Muscle layer of colon (tissue), 2 donors: Measurements from ENCODE around the gene TMEM41B.

Source experiments
- H3K27ac ChIP-seq: one replicate; pipeline ENCODE4 v1.7.0; 2013; ENCODE audit warnings: low read depth, mild to moderate bottlenecking, low read length, moderate library complexity
- H3K27me3 ChIP-seq, 2 donors: one replicate each; pipeline ENCODE4 v1.7.0; 2013; ENCODE audit warnings: low read length in 2 of 2, mild to moderate bottlenecking in 2 of 2; ENCODE audit not compliant: insufficient read depth in 2 of 2, control insufficient read depth in 1 of 2
- H3K36me3 ChIP-seq: one replicate; pipeline ENCODE4 v1.7.0; 2013; ENCODE audit warnings: mild to moderate bottlenecking, low read length; ENCODE audit not compliant: insufficient read depth
- H3K4me1 ChIP-seq: one replicate; pipeline ENCODE4 v1.7.0; 2013; ENCODE audit warnings: mild to moderate bottlenecking, low read length; ENCODE audit not compliant: insufficient read depth
- H3K4me3 ChIP-seq, 2 donors: one replicate each; pipeline ENCODE4 v1.7.0; 2013; ENCODE audit warnings: low read length in 2 of 2, low read depth in 1 of 2, mild to moderate bottlenecking in 1 of 2, moderate library complexity in 1 of 2
- H3K9ac ChIP-seq: one replicate; pipeline ENCODE4 v1.7.0; 2013; ENCODE audit warnings: low read length
- H3K9me3 ChIP-seq: one replicate; pipeline ENCODE4 v1.7.0; 2013; ENCODE audit warnings: mild to moderate bottlenecking, low read length
- donor health status: abdominal sarcoma.
- donor health status: Adenocarcinoma of cecum.

TMEM41B gene

GRCh38 chr11:9301720-9302119 is 12.7 kb downstream of the TMEM41B start:
- no peaks in the 10 kb centered on the region for H3K4me1 ChIP-seq
- H3K36me3 ChIP-seq = no peaks in the 10 kb centered on the region
- no peaks in the 10 kb centered on the region for H3K9me3 ChIP-seq
- H3K9ac ChIP-seq = no peak overlapping the region
- no peak overlapping the region for H3K4me3 ChIP-seq
- no peak overlapping the region for H3K27ac ChIP-seq
- no peaks in the 10 kb centered on the region for H3K27me3 ChIP-seq

GRCh38 chr11:9293646-9294045 is 20.7 kb downstream of the TMEM41B start:
- no peaks in the 10 kb centered on the region for H3K27me3 ChIP-seq
- H3K9me3 ChIP-seq = no peaks in the 10 kb centered on the region
- no peak overlapping the region for H3K27ac ChIP-seq
- no peaks in the 10 kb centered on the region for H3K36me3 ChIP-seq
- H3K4me3 ChIP-seq = no peak overlapping the region
- H3K4me1 ChIP-seq = no peaks in the 10 kb centered on the region
- H3K9ac ChIP-seq = no peak overlapping the region

- Histone ChIP-seq H3K27ac (no peak overlapping the region), H3K4me1 (no peaks in the 10 kb centered on the region)
Measured at GRCh38 chr11:9285850-9286587, 28.4 kb downstream of the TMEM41B start.

DNA sequence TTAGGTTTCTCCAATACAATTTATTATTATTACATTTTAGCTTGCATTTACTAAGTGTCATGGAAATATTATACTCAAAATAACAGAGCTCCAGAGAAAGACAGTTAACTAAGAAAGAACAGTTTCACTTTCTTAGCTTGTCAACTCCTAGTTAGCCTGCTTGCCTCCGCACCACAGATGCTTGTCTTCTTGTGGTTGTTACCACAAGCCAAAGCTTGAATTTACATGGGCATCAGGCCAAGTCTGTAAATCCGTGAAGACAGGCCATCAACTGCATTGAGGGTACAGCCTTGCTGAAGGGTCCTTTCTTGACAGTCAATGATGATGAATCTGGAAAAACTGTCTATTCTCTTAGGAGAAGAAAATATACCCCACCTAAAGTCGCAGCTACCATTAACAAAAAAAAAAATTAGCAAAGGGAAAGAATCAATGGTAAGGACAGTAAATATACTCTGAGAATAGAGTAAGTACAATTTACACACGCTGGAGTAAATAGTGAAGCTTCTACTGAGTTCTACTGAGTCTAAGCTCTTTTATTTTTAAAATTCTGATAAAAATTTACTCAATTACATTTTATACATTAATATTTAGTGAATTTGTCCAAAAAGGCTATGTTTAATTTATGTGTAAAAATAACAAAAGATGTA is 33.6 kb downstream of the TMEM41B start:
- H3K9ac ChIP-seq = no peak overlapping the region
- no peaks in the 10 kb centered on the region for H3K36me3 ChIP-seq
- H3K27me3 ChIP-seq = no peaks in the 10 kb centered on the region
- no peaks in the 10 kb centered on the region for H3K9me3 ChIP-seq
- H3K4me1 ChIP-seq = no peaks in the 10 kb centered on the region
- H3K27ac ChIP-seq = no peak overlapping the region
- H3K4me3 ChIP-seq = no peak overlapping the region

More at GRCh38 chr11:9285850-9286587, 28.4 kb downstream of the TMEM41B start:
- Histone ChIP-seq H3K27me3 (no peaks in the 10 kb centered on the region), H3K36me3 (peaks cover 7% of the 10 kb centered on the region), H3K4me3 (no peak overlapping the region), H3K9me3 (no peaks in the 10 kb centered on the region), H3K9ac (no peak overlapping the region)

- no peak overlapping the region for H3K9ac ChIP-seq
- H3K27me3 ChIP-seq = no peaks in the 10 kb centered on the region
- H3K27ac ChIP-seq = no peak overlapping the region
- no peaks in the 10 kb centered on the region for H3K9me3 ChIP-seq
- H3K4me3 ChIP-seq = no peak overlapping the region
- no peaks in the 10 kb centered on the region for H3K36me3 ChIP-seq
- peaks cover 5% of the 10 kb centered on the region for H3K4me1 ChIP-seq
Measured at GRCh38 chr11:9277176-9277575, 37.2 kb downstream of the TMEM41B start.

- no peaks in the 10 kb centered on the region for H3K9me3 ChIP-seq
- H3K27ac ChIP-seq = no peak overlapping the region
- H3K4me3 ChIP-seq = no peak overlapping the region
- H3K4me1 ChIP-seq = peaks cover 5% of the 10 kb centered on the region
- no peaks in the 10 kb centered on the region for H3K36me3 ChIP-seq
- H3K9ac ChIP-seq = no peak overlapping the region
- no peaks in the 10 kb centered on the region for H3K27me3 ChIP-seq
Measured at GRCh38 chr11:9276571-9276970, 37.8 kb downstream of the TMEM41B start.

GRCh38 chr11:9274499-9275258 is 39.7 kb downstream of the TMEM41B start:
- no peak overlapping the region for H3K4me3 ChIP-seq
- no peaks in the 10 kb centered on the region for H3K27me3 ChIP-seq
- no peaks in the 10 kb centered on the region for H3K36me3 ChIP-seq
- no peak overlapping the region for H3K27ac ChIP-seq
- H3K9ac ChIP-seq = no peak overlapping the region
- H3K4me1 ChIP-seq = peaks cover 5% of the 10 kb centered on the region
- H3K9me3 ChIP-seq = no peaks in the 10 kb centered on the region

GRCh38 chr11:9273376-9274336 is 40.7 kb downstream of the TMEM41B start:
- H3K4me3 ChIP-seq = no peak overlapping the region
- H3K9ac ChIP-seq = no peak overlapping the region
- H3K36me3 ChIP-seq = no peaks in the 10 kb centered on the region
- H3K27me3 ChIP-seq = no peaks in the 10 kb centered on the region
- H3K4me1 ChIP-seq = peaks cover 5% of the 10 kb centered on the region
- H3K9me3 ChIP-seq = no peaks in the 10 kb centered on the region
- no peak overlapping the region for H3K27ac ChIP-seq

DNA sequence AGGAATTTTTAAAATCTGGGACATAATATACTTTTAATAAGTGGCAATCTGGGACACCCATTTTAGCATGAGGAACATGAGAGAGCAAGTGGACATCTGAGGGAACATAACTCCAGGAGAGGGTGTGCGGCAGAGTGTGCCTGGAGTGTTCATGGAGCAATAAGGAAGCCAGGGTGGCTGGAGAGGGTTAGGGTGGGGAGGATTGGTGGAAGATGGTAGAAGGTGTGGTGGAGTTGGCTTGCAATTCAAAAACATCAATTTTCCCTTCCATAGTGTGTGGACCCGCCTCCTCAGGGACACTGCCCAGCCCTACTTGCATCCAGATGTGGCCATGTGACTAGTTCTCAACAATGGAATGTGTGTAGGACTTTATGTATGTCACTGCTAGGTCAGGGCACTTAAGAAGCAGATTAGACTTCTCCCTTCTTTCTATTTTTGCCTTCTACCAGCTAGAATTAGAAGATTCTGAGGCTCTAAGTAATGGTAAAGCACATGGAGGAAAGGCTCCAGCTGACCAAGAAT is 44.8 kb downstream of the TMEM41B start:
- Histone ChIP-seq H3K27me3 (no peaks in the 10 kb centered on the region), H3K4me1 (peaks cover 7% of the 10 kb centered on the region), H3K9me3 (no peaks in the 10 kb centered on the region), H3K36me3 (no peaks in the 10 kb centered on the region), H3K4me3 (no peak overlapping the region), H3K9ac (no peak overlapping the region), H3K27ac (no peak overlapping the region)

GRCh38 chr11:9267680-9268079 is 46.7 kb downstream of the TMEM41B start:
- peaks cover 7% of the 10 kb centered on the region for H3K4me1 ChIP-seq
- H3K36me3 ChIP-seq = no peaks in the 10 kb centered on the region
- H3K27ac ChIP-seq = no peak overlapping the region
- H3K4me3 ChIP-seq = no peak overlapping the region
- no peaks in the 10 kb centered on the region for H3K9me3 ChIP-seq
- no peak overlapping the region for H3K9ac ChIP-seq
- no peaks in the 10 kb centered on the region for H3K27me3 ChIP-seq
